Measurements from ENCODE around the gene CCDC167.

Gene CCDC167

DNA sequence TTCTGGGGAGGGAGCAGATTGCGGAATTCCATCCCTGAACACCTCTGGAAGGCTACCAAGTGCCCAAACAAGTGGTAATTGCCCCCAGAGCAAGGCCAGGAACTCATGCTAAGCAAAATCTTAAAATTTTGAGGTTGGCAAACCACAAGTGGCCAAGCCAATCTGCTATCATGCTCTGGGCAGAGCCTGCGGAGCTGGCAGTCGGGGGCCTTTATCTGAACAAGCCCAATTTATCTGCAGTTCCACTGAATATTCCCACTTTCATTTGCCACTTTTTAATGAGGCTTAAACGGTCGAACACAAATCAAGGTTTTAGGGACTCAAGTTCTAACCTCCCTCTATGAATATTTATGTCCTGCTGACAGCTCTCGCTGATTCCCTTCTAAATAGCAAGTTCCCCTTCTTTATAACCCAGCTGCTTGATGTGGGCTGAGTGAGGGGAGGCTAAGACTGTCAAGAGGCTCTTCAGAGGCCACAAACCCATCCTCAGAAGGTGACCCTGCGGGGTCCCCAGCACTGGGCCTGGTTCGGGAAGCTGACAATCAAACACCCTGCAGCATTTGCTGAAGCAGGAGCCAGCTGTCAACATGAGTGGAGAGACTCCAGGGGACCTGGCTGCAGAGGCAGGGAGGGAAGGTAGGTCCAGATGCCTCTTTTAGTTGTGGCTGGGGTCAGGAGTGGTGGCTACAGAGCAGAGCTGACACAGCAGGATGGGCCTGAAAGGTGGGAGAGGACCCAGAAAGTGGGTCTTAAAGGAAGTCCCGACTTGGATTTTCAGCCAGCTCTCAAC, 11.9 kb downstream of the CCDC167 start:
- H3K36me3 ChIP-seq (ENCODE audit: control insufficient read depth, insufficient read depth, low read length): peaks cover 11% of the 10 kb centered on the region
- H3K9me3 ChIP-seq (ENCODE audit: control insufficient read depth, insufficient read depth, low read depth, low read length): no peaks in the 10 kb centered on the region
- H3K4me1 ChIP-seq (ENCODE audit: control insufficient read depth, insufficient read depth, low read length): peaks cover 25% of the 10 kb centered on the region
- H3K27ac ChIP-seq (ENCODE audit: low read depth, low read length): no peak overlapping the region
- no peak overlapping the region for H3K9ac ChIP-seq (ENCODE audit: low read length)
- H3K4me3 ChIP-seq (ENCODE audit: low read depth, low read length): no peak overlapping the region
- H3K27me3 ChIP-seq (ENCODE audit: control insufficient read depth, insufficient read depth, low read length): no peaks in the 10 kb centered on the region

DNA sequence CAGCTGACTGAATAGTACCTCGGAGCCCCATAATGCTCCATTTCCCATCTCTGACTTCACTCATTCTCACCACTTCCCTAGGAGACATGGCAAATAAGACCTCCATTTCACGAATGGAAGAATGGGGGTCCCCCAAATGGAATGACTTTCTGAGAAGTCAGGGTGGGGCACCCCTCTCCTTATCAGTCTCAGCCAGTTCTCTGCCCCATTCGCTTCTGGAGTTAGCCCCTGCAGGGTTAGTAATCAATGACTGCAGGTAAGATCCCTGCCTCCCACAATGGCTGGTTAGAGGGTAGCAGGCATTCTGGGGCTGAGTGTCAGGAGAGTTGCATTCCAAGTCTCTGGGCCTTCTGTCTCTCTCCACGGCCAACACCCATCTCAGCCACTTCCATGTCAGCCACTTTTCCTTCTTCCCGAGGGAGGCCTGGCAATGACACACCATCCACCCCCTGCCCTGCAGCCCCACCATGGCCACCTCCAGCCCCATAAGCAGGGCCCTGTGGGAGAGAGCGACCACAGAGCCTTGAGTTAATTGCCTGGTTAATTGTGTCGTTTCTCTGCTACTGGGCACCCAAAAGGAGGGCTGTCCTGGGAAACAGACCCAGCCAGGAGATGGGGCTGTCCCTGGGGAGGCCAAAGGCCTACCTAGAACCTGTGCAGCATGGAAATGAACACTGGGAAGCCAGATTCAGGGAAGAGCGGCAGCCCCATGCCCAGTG, 13.4 kb downstream of the CCDC167 start:
- H3K4me3 ChIP-seq (ENCODE audit: low read depth, low read length): no peak overlapping the region
- no peak overlapping the region for H3K9ac ChIP-seq (ENCODE audit: low read length)
- no peaks in the 10 kb centered on the region for H3K27me3 ChIP-seq (ENCODE audit: control insufficient read depth, insufficient read depth, low read length)
- no peaks in the 10 kb centered on the region for H3K9me3 ChIP-seq (ENCODE audit: control insufficient read depth, insufficient read depth, low read depth, low read length)
- peaks cover 24% of the 10 kb centered on the region for H3K36me3 ChIP-seq (ENCODE audit: control insufficient read depth, insufficient read depth, low read length)
- H3K4me1 ChIP-seq (ENCODE audit: control insufficient read depth, insufficient read depth, low read length): peaks cover 19% of the 10 kb centered on the region
- H3K27ac ChIP-seq (ENCODE audit: low read depth, low read length): no peak overlapping the region

DNA sequence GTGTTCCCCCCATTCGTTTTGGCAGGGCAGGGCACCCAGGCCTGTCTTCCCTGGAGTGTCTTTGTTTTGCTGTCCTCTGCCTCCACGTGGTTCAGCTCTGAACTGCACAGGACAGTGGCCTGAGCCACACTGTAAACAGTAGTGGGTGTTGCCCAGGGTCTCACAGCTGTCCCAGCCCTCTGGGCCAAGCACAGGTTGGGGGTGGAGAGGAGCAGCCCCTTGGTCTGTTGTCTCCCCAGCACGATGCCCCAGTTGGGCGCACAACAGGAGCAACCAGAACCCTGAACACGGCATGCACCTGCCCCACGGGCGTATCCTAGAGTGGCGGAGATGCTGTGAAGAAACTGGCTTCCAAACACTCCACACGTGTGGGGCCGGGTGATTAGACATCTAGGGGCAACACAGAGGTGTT, 14.4 kb downstream of the CCDC167 start:
- Histone ChIP-seq H3K9me3 (ENCODE audit: control insufficient read depth, insufficient read depth, low read depth, low read length) (no peaks in the 10 kb centered on the region), H3K27me3 (ENCODE audit: control insufficient read depth, insufficient read depth, low read length) (no peaks in the 10 kb centered on the region), H3K4me3 (ENCODE audit: low read depth, low read length) (no peak overlapping the region), H3K9ac (ENCODE audit: low read length) (no peak overlapping the region), H3K36me3 (ENCODE audit: control insufficient read depth, insufficient read depth, low read length) (peaks cover 30% of the 10 kb centered on the region), H3K4me1 (ENCODE audit: control insufficient read depth, insufficient read depth, low read length) (peaks cover 24% of the 10 kb centered on the region), H3K27ac (ENCODE audit: low read depth, low read length) (no peak overlapping the region)

DNA sequence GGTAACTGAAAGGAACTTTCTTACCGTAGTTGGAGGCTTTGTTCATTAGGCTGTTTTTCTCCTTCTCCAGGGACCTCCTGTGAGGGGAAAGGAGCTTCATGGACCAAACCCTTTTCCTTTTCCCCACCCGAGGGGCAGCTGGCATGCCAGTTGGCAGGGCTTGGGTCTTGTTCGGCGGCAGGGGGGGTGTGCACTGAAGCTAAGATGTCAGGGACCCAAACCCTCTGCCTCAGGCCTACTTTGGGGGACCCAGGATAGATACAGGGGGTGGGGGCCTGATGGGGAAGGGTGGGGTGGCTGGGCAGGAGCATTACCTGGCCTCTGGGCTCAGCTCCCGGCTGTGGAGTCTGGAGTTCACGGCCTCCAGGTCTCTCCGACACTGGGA, 14.9 kb downstream of the CCDC167 start:
- no peak overlapping the region for H3K27ac ChIP-seq (ENCODE audit: low read depth, low read length)
- H3K27me3 ChIP-seq (ENCODE audit: control insufficient read depth, insufficient read depth, low read length): no peaks in the 10 kb centered on the region
- H3K9me3 ChIP-seq (ENCODE audit: control insufficient read depth, insufficient read depth, low read depth, low read length): no peaks in the 10 kb centered on the region
- peaks cover 35% of the 10 kb centered on the region for H3K36me3 ChIP-seq (ENCODE audit: control insufficient read depth, insufficient read depth, low read length)
- H3K9ac ChIP-seq (ENCODE audit: low read length): no peak overlapping the region
- peaks cover 20% of the 10 kb centered on the region for H3K4me1 ChIP-seq (ENCODE audit: control insufficient read depth, insufficient read depth, low read length)
- no peak overlapping the region for H3K4me3 ChIP-seq (ENCODE audit: low read depth, low read length)

DNA sequence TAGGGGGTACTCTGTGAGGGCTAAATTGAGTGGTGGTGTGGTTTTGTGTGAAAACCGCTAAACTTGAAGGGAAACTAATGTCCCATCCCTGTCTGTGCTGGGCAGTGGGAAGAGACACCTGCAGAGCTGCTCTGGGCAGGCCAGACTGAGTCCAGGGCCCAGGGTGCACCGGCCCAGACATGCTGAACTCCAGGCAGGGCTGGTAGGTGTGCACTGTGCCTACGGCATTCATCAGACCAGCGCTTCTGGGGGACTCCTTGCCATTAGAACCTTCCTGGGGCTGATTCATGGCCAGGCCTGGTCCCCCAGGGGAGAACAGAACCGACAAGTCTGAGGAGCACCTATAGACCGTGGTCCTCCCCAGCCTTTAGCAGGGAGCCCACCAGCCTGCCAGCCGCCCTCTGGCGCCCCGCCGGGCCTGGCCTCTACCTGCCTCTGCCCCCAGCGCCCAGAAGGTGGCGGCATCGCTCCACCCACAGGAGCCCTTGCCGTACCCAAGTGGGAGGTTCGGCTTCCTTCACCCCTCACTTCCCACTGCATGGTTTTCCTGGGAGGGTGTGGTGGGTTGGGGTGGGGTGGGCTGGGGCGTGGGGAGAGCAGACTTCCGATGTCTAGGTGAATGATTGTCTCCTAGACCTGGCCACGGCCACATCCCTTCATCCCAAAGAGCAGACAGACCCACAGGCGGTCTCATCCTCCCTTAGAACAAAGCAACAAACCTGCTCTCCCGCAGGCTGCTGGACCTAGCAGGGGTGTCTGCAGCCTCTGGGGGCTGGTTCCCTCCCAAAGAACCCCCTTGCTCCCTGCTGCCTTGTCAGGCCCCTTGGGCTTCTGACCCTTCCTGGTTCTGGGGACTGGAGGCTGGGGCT, 15.5 kb downstream of the CCDC167 start:
- Histone ChIP-seq H3K9ac (ENCODE audit: low read length) (no peak overlapping the region), H3K36me3 (ENCODE audit: control insufficient read depth, insufficient read depth, low read length) (peaks cover 41% of the 10 kb centered on the region), H3K27ac (ENCODE audit: low read depth, low read length) (no peak overlapping the region), H3K4me3 (ENCODE audit: low read depth, low read length) (no peak overlapping the region), H3K4me1 (ENCODE audit: control insufficient read depth, insufficient read depth, low read length) (peaks cover 14% of the 10 kb centered on the region), H3K9me3 (ENCODE audit: control insufficient read depth, insufficient read depth, low read depth, low read length) (no peaks in the 10 kb centered on the region), H3K27me3 (ENCODE audit: control insufficient read depth, insufficient read depth, low read length) (no peaks in the 10 kb centered on the region)

DNA sequence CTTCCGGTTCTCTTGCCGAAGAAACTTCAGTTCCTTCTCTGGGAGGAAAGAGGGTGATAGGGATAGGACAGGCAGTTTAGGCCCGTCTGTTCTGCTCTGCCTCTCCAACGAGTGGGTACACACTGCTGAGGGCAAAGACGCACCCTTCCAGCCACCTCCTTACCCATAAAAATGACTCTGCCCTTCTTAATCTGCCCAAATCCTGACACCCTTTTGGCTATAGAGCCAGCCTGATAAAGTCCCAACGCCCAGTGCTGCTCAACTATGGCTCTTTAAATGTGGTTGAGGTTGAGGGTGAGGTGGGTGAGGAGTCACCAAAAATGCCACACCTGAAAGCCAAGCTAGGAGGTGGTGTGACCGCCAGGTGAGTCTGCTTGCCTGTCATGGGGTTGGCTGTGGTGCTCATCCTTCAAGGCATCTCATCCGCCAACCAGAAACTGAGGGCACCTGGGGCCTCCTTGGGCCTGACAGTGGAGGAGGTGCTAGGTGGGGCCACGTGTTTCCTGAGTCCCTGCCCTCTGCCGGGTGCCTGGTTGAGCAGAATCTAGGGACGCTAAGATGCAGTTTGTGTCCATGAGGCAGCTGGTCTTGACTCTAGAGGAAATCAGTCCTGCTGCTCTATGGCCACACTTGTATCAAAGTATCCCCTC, 16.3 kb downstream of the CCDC167 start:
- Histone ChIP-seq H3K27me3 (ENCODE audit: control insufficient read depth, insufficient read depth, low read length) (no peaks in the 10 kb centered on the region), H3K9ac (ENCODE audit: low read length) (no peak overlapping the region), H3K4me3 (ENCODE audit: low read depth, low read length) (no peak overlapping the region), H3K4me1 (ENCODE audit: control insufficient read depth, insufficient read depth, low read length) (peaks cover 14% of the 10 kb centered on the region), H3K27ac (ENCODE audit: low read depth, low read length) (no peak overlapping the region), H3K9me3 (ENCODE audit: control insufficient read depth, insufficient read depth, low read depth, low read length) (no peaks in the 10 kb centered on the region), H3K36me3 (ENCODE audit: control insufficient read depth, insufficient read depth, low read length) (peaks cover 49% of the 10 kb centered on the region)

DNA sequence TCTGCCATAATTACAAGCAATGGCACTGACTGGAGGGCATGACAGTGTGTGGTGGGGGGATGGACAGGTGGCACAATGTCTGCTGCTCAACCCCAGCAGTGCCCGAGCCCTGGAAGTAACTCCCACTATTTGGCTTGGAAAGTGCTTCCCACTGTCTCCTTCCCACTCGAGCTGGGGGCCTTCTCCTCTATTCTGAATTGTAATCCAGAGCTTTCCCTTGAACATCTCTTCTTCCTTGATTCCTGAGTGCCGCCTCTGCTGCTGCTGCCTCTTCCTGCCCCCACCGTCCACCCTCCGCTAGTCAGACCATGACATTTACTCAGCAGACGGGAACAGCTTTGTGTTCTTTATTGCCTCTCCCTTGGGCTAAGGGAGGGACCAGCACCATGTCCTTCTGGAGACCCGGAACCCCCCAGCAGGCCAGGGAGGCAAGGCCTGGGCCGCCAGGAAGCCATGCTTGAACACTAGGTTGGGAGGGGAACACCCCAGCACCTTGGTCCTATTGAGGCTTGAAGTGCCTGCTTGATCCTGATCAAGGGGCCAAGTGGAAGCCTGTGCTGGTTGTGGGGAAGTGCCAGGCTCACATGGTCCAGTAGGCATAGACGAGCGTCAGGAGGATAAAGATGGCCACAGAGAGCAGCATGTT, 17.0 kb downstream of the CCDC167 start:
- H3K9ac ChIP-seq (ENCODE audit: low read length): no peak overlapping the region
- peaks cover 56% of the 10 kb centered on the region for H3K36me3 ChIP-seq (ENCODE audit: control insufficient read depth, insufficient read depth, low read length)
- no peaks in the 10 kb centered on the region for H3K27me3 ChIP-seq (ENCODE audit: control insufficient read depth, insufficient read depth, low read length)
- H3K4me3 ChIP-seq (ENCODE audit: low read depth, low read length): no peak overlapping the region
- H3K4me1 ChIP-seq (ENCODE audit: control insufficient read depth, insufficient read depth, low read length): peaks cover 14% of the 10 kb centered on the region
- no peak overlapping the region for H3K27ac ChIP-seq (ENCODE audit: low read depth, low read length)
- no peaks in the 10 kb centered on the region for H3K9me3 ChIP-seq (ENCODE audit: control insufficient read depth, insufficient read depth, low read depth, low read length)

DNA sequence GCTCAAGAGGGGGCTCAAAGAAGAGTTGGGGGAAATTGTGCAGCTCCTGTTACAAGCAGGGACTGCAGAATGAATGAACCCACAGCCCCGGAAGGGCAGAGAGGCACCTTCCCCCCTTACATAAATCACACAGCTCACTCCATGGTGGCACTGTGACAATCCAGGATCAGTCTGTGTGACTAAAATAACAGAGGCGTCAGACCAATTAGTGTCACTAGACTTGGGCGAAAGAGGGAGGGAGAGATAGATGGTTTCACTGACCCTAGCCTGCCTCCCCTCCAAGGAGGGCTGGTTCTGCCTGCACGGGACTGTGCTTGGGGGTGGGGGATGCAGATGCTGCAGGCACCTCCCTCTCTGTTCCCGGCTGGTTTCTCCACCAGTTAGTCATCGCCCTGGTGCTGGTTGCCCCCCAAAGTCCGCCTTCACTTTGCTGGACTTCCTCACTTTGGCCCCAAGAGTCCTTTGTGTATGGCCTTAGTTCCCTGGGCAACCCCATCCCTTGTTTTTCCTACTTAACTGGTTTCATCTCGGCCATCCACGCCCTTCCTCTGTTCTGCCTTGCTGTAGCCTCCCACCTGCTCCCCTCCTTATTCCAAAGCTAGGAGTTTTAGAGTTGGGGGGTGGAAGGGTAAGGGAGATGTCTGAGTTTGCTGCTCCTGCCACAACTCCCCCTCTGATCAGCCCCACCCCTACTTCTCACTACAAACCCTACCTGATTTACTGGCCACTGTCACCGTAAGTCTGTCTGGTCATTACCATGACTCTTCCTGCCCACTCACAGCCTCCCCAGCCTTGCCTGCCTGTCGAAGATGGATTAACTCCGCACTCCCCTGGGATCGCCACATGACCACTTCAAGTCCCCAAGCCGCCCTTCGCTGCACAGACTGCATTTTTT, 17.7 kb downstream of the CCDC167 start:
- H3K9ac ChIP-seq (ENCODE audit: low read length): no peak overlapping the region
- no peak overlapping the region for H3K4me3 ChIP-seq (ENCODE audit: low read depth, low read length)
- no peaks in the 10 kb centered on the region for H3K27me3 ChIP-seq (ENCODE audit: control insufficient read depth, insufficient read depth, low read length)
- H3K9me3 ChIP-seq (ENCODE audit: control insufficient read depth, insufficient read depth, low read depth, low read length): no peaks in the 10 kb centered on the region
- no peak overlapping the region for H3K27ac ChIP-seq (ENCODE audit: low read depth, low read length)
- H3K36me3 ChIP-seq (ENCODE audit: control insufficient read depth, insufficient read depth, low read length): peaks cover 62% of the 10 kb centered on the region
- H3K4me1 ChIP-seq (ENCODE audit: control insufficient read depth, insufficient read depth, low read length): peaks cover 14% of the 10 kb centered on the region

DNA sequence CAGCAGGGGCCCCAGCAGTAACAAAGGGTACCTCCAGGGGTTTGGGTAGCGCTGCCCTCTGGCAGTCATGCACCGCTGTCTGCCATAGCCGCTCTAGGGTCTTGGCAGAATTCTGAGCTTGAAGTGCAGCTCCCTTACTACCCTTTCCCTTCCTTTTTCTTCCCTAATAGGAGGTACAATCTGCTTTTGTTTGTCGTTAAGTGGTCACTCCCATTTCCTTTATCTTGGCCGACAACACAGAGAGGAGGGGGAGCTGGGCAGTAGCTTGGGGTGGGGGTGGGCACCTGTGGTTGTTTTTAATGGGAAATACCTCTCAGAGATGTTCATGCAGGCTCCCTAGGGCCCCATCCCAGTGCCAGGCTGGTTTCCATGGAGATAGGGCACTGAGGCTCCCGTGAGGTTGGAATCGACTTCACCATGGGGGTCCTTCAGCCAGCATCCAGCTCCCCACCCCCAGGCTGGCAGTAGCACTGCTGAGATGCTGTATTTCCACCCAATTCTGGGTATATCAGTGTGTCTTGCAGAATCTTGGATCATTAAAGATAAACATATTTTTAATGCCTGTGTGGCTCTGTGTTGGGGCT, 18.6 kb downstream of the CCDC167 start:
- no peaks in the 10 kb centered on the region for H3K27me3 ChIP-seq (ENCODE audit: control insufficient read depth, insufficient read depth, low read length)
- no peak overlapping the region for H3K27ac ChIP-seq (ENCODE audit: low read depth, low read length)
- no peak overlapping the region for H3K4me3 ChIP-seq (ENCODE audit: low read depth, low read length)
- no peaks in the 10 kb centered on the region for H3K9me3 ChIP-seq (ENCODE audit: control insufficient read depth, insufficient read depth, low read depth, low read length)
- peaks cover 72% of the 10 kb centered on the region for H3K36me3 ChIP-seq (ENCODE audit: control insufficient read depth, insufficient read depth, low read length)
- no peak overlapping the region for H3K9ac ChIP-seq (ENCODE audit: low read length)
- peaks cover 14% of the 10 kb centered on the region for H3K4me1 ChIP-seq (ENCODE audit: control insufficient read depth, insufficient read depth, low read length)
